Erythroblast (primary cell): ENCODE data around the gene SYT13.

Experiments
- GATA1 ChIP-seq: IDR thresholded peaks from 2 replicates; pipeline ENCODE4 v1.6.1; 2011; ENCODE audit warnings: low read depth, mild to moderate bottlenecking, control low read depth, low read length, moderate library complexity
- POLR2A ChIP-seq: IDR thresholded peaks from 2 replicates; pipeline ENCODE4 v1.6.1; 2011; ENCODE audit warnings: mild to moderate bottlenecking, low read length

DNA sequence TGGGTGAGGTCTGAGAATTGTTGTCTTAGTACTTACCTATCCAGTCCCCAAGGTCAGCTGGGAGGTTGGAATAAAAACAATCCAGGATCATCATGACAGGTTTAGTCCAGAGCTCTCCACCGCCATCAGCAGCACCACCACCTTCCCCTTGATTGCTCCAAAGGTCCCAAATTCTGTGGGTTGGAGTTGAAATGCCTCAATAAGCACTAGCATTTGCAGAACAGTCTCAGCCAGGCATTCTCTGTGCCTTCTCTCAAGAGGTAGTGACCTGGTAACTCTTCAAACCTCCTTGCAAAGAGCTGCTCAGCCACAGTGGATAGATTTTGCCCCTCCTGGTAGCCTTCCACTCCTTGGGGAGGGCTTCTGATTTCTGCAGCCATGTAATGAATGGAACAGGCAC, 70.1 kb downstream of the SYT13 start:
- TF ChIP-seq POLR2A = no peak
- no peak for TF ChIP-seq GATA1
